ENCODE measurements around the gene ATP7B. TPM values are rescaled to one million over a fixed set of nuclear protein-coding genes. Genes with fewer than 3 reads are reported as not detected.
"Not testable (repeated sequence)": the region's sequence is repeated elsewhere in the genome, so short reads cannot be mapped to it uniquely, and the experiment has no call there.

Gene ATP7B
- total and polyA plus RNA-seq, 2 donors (not counting 3 experiments of a cell fraction or from before 2014, with no cell fraction given): 4.2 to 8.0 TPM

GRCh38 chr13:51910508-51910907, 100.7 kb downstream of the ATP7B start:
- Histone ChIP-seq H3K4me2 (ENCODE audit: insufficient read depth, low read length) (no peak overlapping the region), H4K20me1 (replicated peaks; ENCODE audit: control insufficient read depth, extremely low read depth, insufficient read depth, low read length) (no peaks in the 10 kb centered on the region), H2AFZ (ENCODE audit: low read depth, low read length) (no peak overlapping the region), H3K36me3 (ENCODE audit: control insufficient read depth in 2 of 2, extremely low read depth in 1 of 2, insufficient read depth in 2 of 2, low read length in 2 of 2) (no peaks in the 10 kb centered on the region), H3K27me3 (ENCODE audit: control insufficient read depth in 2 of 2, insufficient read depth in 2 of 2, low read length in 2 of 2) (peaks cover 0 to 2% of the 10 kb centered on the region in 2 experiments), H3K27ac (ENCODE audit: insufficient read depth, low read depth, low read length) (no peak overlapping the region), H3K79me2 (ENCODE audit: control insufficient read depth, insufficient read depth, low read length) (no peaks in the 10 kb centered on the region), H3K9me1 (replicated peaks; ENCODE audit: control insufficient read depth, extremely low read depth, insufficient read depth, low read length) (no peaks in the 10 kb centered on the region), H3K4me3 (replicated peaks in 1 of 3; ENCODE audit: insufficient read depth in 1 of 3, low read depth in 1 of 3, low read length in 3 of 3) (no peak overlapping the region), H3K4me1 (ENCODE audit: control insufficient read depth, extremely low read depth, insufficient read depth, low read length) (no peaks in the 10 kb centered on the region), H3K9ac (replicated peaks; ENCODE audit: extremely low read depth, insufficient read depth, low read length) (no peak overlapping the region), H3K9me3 (replicated peaks; ENCODE audit: control insufficient read depth, insufficient read depth, low read length) (no peaks in the 10 kb centered on the region)
- ChIA-PET POLR2A (no interaction called here), CTCF (interaction anchor here (1.0 kb wide), 1 partner anchor 21 kb away, joined by 3 read pairs; no protein-coding TSS in a partner anchor)
- no TSS peak for BruUV-seq (replicated peaks)
- DNase-seq (ENCODE audit: low read depth, low spot score) (no peak), FAIRE-seq (no peak)
- dilution Hi-C loops (cut with MboI; ENCODE audit: extremely low pct_ligation_motif_present, low sequenced_read_pairs): no loop called here
- intact Hi-C loops (cut with micrococcal nuclease): no loop called here
- TF ChIP-seq MYC (IDR thresholded peaks at IDR 0.05; ENCODE audit: low read depth, low read length): no peak
- no peak for TF ChIP-seq CTCF (IDR thresholded peaks at IDR 0.05; ENCODE audit: extremely low read depth in 1 of 2, insufficient read depth in 1 of 2, low read depth in 1 of 2, low read length in 2 of 2)
- TF ChIP-seq POLR2AphosphoS5 (IDR thresholded peaks at IDR 0.05; ENCODE audit: insufficient read depth, low read depth, low read length): no peak
- TF ChIP-seq GATA2 (IDR thresholded peaks at IDR 0.05; ENCODE audit: insufficient read depth, insufficient read length, low read depth, low read length): no peak
- no peak for TF ChIP-seq FOS (IDR thresholded peaks at IDR 0.05; ENCODE audit: borderline replicate concordance, insufficient read depth, low read length)
- no peak for TF ChIP-seq JUN (IDR thresholded peaks at IDR 0.05; ENCODE audit: borderline replicate concordance, insufficient read depth, insufficient read length, low read depth)
- no peak for TF ChIP-seq EZH2 (IDR thresholded peaks at IDR 0.05; ENCODE audit: borderline replicate concordance, low read depth, low read length, severe bottlenecking)
- TF ChIP-seq MAX (IDR thresholded peaks at IDR 0.05; ENCODE audit: insufficient read depth, insufficient read length): no peak

- H3K36me3 ChIP-seq (ENCODE audit: control insufficient read depth in 2 of 2, extremely low read depth in 1 of 2, insufficient read depth in 2 of 2, low read length in 2 of 2); H3K27ac ChIP-seq (ENCODE audit: insufficient read depth, low read depth, low read length); H3K9me3 ChIP-seq (replicated peaks; ENCODE audit: control insufficient read depth, insufficient read depth, low read length); H3K4me1 ChIP-seq (ENCODE audit: control insufficient read depth, extremely low read depth, insufficient read depth, low read length); intact Hi-C loops (cut with micrococcal nuclease); DNase-seq (ENCODE audit: low read depth, low spot score); dilution Hi-C loops (cut with MboI; ENCODE audit: extremely low pct_ligation_motif_present, low sequenced_read_pairs); FAIRE-seq; CTCF ChIA-PET; H3K4me3 ChIP-seq (replicated peaks in 1 of 3; ENCODE audit: insufficient read depth in 1 of 3, low read depth in 1 of 3, low read length in 3 of 3); H3K9me1 ChIP-seq (replicated peaks; ENCODE audit: control insufficient read depth, extremely low read depth, insufficient read depth, low read length); H3K79me2 ChIP-seq (ENCODE audit: control insufficient read depth, insufficient read depth, low read length); POLR2A ChIA-PET; H3K4me2 ChIP-seq (ENCODE audit: insufficient read depth, low read length); H2AFZ ChIP-seq (ENCODE audit: low read depth, low read length); H3K27me3 ChIP-seq (ENCODE audit: control insufficient read depth in 2 of 2, insufficient read depth in 2 of 2, low read length in 2 of 2); BruUV-seq (replicated peaks); H4K20me1 ChIP-seq (replicated peaks; ENCODE audit: control insufficient read depth, extremely low read depth, insufficient read depth, low read length); H3K9ac ChIP-seq (replicated peaks; ENCODE audit: extremely low read depth, insufficient read depth, low read length): not testable (repeated sequence)
These were observed 102.0 kb downstream of the ATP7B start for GRCh38 chr13:51909265-51909664.
